NCI-H510A (cell line): Measurements from ENCODE around the gene IGFBP2.

Source experiments
- DNase-seq: peaks from one replicate; lab custom pipeline; 2025; lab: John Stamatoyannopoulos, UW

IGFBP2 gene

GRCh38 chr2:216701544-216701943, 68.3 kb downstream of the IGFBP2 start:
- DNase-seq: no peak

DNA sequence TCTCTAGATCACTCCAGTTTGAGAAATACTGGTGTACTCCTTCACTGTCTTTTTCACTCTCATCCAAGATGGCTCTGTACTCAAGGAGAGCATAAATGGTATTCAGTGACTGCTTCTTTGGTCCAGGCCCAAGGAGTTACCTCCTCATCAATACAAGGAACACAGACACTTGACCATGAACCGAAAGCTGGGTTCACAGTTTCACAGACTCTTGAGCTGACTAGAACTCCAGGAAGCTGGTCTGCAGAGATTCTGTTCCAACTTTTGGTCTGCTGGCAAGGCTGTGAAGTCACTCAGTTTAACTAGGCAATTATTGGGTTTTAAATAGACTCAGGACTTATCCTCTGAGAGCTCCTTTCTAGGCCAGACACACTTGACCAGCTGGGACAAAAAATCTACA, 69.5 kb downstream of the IGFBP2 start:
- DNase-seq: no peak

DNA sequence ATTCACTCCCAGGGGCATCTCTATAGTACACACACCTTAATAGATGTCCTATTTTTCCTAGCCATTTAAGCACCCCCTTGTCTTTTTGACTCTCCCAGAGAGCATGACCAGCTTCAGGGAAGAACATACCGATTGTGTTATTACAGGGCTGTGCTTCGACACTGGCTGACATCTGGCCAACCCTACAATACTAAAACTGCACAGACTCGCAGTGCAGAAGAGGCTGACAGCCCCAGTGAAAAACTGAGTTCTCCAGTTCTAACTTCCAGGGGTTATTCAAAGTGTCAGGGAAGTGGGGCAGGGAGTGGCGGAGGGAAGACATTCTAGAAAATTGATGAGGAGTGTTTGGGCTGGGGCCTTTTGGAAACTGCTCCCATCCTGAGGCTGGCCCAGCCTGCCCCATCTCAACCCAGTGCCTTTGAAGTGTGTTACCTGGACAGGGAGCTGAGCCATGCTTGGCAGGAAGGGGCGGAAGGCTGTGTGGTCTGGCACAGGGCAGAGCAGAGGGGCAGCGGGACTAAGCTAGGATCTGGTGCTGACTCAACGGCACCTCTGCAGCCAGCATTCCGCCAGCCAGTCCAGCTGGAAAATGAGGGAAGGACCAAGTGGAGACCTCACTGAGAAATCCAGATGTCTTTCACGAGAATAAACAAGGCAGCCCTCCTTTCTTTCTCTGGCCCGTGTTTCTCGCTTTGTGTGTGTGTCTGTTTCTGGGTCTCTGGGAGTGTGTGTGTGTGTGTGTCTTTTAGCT, 77.5 kb downstream of the IGFBP2 start:
- no peak for DNase-seq

- no peak for DNase-seq
Observed at GRCh38 chr2:216711348-216711747, 78.1 kb downstream of the IGFBP2 start.

DNA sequence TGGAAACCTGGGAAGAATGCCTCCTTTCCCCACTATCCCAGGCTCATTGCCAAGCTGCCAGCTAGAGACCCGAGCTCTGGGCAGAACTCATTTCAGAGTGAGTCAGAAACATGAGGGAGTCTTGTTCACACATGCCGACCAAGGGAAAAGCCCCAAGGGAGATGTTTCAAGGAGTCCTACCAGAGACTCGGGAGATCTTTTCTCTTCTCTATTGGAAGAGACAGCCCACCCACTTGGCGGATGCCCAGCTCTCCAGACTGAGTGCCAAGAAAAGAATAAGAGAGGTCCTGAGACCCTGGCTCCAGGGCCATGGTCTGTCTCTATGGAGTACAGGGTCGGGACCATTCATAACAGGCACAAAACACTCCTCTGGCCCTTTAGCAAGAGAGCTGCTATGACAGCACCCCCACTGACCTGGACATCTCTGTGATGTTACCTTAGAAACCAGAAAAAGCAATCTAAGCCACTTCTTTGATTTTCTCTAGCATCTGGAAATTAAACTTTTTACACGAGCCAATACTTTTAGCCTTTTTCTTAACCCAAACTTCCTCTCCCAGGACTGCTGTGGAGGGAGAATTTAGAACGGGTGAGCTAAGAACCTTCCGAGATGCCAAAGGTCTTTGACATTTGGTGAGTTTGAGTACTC, 80.6 kb downstream of the IGFBP2 start:
- no peak for DNase-seq
